NCI-H146 treated with DMSO at 0.1 percent for 48 hours (cell line): ENCODE data around the gene MAP3K2.

Experiments used
- DNase-seq: peaks from one replicate; lab custom pipeline; 2025; ENCODE audit not compliant: unreplicated experiment; lab: John Stamatoyannopoulos, UW

Gene MAP3K2

DNA sequence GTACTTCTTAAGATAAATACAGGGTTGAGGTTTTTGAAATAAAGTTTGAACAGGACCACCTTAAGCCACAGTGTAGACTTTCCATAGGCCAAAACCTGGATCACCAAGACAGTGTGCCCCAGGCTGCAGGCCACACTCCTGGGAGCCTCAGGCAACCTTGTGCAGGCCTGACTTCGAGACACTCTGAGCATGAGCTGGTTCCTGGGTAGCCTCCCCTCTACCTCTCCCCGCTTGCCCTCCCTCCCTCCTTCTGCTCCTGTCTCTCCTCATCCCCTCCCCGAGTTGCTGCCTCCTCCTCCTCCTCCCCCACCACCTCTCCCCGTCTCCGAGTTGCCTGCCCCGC lies 19.9 kb upstream of the MAP3K2 start:
- DNase-seq = no peak

DNA sequence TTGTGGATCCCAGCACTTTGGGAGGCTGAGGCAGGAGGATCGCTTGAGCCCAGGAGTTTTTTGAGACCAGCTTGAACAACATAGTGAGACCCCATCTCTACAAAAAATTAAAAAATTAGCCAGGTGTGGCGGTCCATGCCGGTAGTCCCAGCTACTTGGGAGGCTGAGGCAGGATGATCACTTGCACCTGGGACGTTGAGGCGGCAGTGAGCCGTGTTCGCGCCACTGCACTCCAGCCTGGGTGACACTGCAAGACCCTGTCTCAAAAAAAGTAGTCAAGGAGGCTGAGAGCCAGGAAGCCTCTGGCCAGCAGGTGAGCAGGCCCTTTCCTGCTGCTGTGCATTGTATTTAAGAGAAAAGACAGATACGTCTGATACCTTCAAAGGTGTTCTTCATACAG lies 19.3 kb upstream of the MAP3K2 start:
- DNase-seq = no peak

DNA sequence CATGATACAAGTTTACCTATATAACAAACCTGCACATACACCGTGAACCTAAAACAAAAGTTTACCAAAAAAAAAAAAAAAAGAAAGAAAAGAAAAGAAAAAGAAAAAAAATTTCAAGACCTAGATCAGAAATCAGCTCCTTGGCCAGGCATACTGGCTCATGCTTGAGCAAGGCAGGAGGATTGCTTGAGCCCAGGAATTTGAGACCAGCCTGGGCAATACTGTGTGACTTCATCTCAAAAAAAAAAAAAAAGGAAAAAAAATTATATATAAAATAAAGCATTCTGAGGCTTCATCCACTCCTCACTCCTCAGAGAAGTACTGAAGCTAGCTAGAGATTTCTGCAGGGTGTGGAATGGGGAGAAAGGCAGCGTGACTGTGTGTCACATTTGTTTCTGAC lies 18.7 kb upstream of the MAP3K2 start:
- DNase-seq = no peak

DNA sequence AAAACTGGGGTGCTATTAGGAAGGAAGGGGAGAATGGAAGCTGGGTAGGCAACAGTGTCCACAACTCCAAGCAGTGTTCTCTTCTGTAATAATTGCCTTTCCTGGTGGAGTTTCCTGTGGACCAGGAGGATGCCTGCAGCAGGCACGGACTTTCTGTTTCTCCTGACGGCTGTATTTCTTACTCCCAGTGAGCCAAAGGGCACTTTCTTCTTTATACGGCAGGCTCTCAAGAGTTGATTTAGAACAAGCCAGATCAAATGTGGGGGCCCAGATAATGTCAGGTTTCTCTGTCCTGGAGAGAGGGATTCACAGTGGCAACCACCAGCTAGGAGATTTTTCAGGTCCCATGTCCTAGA lies 17.5 kb upstream of the MAP3K2 start:
- DNase-seq = no peak

DNA sequence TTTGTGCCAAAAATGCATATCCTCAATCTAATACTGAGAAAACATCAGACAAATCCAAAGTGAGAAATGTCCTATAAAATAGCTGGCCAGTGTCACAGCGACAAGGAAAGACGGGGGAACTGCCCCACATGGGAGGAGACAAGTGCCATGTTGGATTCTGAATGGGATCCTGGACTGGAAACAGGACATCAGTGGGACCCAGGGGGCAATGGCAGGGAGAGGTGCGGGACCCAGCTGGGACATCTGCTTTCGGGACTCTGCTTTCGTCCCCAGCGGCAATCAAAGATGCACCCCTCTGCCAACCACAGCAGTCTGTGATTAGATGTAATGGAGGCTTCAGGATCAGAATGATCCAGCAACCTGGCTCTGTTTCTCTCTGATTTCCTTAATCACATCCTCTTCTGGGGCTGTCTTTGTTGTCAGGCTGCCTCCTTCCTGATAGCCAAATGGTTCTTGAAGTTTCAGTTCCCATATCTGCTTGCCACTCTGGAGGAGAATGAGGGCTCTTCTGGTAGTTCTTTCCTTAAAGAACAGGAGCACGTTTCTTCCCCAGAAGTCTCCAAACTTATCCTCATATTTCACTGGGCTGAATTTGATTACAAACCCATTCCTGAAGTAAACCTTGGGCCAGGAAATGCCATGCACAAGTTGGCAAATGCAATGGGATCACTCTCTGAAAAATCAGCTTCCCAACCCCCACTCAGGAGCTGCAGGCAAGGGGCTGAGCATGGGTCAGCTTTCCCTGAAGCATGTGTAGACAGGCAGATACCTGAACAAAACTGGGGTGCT lies 16.9 kb upstream of the MAP3K2 start:
- DNase-seq = no peak

DNA sequence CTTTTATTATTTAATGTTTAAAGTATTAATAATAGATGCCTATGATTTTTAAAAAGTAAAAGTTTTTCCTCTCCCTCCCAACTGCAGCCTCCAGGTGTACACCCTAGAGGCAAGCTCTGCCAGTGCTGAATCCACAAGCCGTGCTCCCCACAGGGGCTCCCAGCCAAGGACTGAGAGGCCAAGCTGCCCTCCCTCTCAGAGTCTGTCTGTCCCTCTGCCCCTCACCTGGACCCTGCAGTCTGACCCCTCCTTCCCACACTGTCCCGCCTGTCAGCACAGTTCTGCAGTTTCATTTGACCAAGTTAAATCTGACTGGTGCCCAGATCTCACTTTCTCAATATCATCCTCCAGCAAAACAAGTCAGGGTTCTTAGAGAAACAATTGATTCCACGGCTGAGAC lies 15.7 kb upstream of the MAP3K2 start:
- DNase-seq = no peak

DNA sequence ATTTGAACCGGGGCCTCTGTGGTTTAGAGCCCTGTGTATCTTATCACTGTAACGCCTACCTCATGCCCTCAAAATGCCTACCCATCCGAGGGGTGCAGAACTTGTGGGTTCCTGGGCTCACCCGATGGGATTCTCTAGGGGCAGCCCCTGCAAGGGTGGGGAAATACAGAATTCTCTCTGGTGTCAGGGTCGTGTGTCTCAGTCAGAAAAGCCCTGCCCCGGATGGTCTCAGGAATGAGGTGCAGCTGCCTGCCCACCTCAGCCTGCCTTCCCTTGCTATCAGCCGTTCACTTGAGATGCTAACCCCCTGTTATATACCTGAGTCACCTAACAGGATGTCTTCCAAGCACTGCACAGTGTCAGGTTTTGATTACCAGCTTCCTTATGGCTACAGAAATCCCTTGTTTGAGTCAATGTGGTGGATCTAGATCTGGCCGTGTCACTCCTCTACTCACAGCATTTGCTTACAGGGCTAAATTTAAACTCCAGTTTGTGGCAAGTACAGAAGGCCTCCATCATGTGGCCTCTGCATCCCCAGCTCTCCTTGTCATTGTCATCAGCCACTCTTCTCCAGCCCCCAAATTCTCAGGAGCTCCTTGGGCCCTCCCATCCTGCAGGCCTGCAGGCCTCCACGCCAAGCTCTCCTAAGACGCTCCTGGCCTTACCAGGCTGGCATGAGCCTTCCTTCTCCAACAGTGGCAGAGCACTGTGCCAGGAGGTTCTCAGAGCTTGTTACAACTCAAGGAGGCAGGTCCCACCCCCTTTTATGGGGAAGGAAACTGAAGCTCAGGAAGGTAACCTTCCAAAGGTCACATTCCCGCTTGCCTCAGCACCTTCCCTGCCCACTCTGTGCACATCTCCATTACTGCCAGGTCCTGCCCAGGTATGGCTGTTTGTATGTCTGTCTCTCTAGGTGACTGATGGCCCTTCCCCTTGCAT lies 14.3 kb upstream of the MAP3K2 start:
- no peak for DNase-seq

DNA sequence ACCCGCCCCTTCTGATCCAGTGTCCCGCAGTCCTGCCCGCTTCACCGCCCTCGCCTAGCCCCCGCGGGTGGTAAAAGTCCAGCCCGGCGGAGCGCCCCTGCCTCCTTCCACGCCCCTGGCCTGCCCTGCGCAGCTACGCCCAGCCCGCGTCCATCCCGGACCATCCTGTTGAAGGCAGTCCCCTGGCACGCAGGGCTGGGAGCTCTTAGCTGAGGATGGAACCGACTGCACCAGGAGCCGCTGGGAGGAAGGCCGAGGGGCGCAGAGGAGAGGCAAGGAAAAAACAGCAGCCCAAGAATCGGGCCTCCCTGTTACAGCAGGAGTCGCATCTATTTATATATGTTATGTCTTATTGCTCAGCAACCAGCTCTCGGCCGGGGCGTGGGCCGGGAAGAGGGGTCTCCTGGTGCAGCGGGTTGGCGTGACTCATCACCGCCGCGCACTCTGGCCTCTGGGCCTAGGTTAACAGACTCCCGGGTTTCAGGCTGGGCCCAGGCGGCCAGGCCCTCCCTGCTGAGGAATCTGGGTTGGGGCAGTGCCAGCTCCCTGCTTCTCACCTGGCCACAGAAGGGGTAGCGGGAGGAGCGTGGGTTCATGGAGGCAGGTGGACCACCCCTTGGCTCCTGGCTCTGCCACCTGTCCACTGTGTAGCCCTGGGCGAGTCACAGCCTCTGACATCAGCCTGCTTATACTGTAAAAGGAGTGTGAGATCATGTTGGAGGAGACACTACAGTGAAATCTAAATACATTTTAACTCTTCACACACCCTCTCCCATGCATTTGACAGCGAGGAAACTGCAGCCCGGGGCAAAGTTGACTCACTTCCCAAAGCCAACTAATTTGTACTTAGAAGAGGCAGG lies 13.4 kb upstream of the MAP3K2 start:
- no peak for DNase-seq

DNA sequence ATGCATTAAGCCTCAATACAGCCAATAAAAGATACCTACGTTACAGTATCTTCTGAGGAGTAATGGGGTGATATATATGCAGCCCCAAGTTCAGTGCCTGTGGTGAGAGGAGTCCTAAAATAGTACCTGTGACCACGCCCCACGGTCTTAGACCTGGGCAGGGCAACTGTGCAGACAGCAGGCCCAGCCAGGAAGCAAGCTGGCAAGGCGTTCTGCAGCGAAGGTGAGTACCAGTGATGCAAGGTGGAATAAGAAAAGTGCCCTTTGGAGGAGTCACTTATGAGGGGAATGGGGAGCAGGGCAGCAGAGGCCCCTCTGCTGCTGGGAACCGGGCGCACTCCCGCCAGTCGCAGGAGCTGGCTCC lies 12.7 kb upstream of the MAP3K2 start:
- DNase-seq = no peak

DNA sequence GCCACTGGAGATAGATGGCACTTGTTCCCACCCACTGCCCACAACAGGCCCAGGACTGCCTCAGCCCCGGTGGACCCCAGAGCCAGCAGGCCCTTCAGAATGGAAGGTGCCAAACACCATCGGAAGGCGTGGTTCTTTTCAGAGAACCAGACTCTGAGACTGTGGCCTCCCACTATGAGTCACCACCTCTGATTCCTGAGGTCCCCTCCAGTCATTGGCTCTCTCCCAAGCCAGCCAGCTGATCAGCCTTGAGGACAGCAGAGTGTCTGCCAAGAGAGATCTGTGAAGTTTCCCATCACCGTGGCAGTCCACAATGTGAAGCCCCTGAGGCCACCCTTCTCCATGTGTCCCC lies 10.4 kb upstream of the MAP3K2 start:
- no peak for DNase-seq

DNA sequence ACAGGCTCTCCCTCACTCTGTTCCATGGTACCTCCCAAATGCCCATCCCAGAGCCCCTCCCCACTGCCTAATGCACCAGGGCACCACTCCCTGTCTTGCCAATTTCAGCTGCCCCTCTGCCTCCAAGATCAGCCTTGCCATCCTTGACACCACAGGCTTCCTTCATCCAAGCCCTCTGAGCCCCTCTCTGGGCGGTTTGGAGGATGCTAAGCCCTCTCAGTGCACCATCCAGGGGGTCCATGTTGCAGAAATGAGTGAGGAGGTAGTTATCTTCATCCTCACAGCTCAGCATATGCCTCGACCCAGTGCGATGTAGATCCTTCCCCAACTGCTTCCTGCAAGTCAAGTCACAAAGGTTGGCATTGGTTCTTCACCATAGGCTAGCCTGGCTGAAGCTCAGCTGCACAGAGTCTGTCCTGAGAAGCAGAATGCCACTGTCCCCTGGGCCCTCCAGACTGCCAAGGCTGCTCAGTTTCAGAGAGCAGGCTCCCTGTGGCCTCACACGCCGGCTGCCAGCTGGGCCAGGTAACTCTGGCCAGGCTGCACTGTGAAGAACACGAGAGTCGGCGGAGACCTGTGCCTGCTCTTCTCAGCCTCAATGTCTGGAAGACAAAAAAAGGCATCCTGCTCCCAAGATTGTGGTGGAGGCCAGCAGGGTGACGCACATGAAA lies 9.9 kb upstream of the MAP3K2 start:
- DNase-seq = no peak

DNA sequence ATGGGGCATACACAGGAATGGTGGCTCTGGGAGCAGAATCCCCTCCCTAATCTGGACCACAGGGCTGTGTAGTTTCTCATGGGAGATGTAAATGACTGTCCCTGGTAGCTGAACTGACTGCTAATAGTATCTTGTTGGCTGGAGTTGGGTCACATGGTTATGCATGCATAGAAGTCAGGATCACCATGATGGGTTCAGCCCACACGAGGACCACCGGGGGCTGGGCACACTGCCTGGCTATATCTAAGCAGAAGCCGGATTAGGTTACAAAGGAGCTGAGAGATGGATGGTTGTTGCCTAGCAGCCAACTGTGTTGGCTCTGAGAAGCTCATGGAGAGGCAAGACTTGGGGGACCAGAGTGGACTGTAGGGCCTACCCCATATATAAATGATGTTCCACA lies 6.7 kb upstream of the MAP3K2 start:
- no peak for DNase-seq

DNA sequence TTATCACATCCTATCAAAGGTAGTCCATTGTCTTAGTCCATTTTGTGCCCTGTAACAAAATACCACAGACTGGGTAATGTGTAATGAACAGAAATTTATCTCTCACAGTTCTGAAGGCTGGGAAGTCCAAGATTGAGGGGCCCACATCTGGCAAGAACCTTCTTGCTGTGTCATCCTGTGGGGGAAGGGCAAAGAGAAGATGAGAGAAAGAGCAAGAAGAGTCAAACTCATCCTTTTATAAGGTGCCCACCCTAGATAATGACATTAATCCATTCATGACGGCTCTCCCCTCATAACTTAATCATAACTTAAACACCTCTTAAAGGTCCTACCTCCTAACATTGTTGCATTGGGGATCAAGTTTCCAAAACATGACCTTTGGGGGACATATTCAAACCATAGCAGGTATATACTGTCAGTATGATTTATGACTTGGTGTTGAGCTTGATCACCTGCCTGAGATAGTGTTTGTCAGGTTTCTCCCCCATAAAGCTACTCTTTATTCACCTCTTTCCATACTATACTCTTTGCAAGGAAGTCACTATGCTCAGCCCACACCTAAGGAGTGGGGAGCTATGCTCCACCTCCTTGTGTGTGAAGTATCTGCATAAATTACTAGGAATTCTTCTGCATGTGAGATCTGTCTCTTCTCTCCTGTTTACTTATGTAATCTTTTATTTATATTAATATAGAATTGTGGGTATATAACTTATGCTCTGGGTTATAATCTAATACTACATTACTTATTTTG lies 5.2 kb upstream of the MAP3K2 start:
- DNase-seq = no peak

DNA sequence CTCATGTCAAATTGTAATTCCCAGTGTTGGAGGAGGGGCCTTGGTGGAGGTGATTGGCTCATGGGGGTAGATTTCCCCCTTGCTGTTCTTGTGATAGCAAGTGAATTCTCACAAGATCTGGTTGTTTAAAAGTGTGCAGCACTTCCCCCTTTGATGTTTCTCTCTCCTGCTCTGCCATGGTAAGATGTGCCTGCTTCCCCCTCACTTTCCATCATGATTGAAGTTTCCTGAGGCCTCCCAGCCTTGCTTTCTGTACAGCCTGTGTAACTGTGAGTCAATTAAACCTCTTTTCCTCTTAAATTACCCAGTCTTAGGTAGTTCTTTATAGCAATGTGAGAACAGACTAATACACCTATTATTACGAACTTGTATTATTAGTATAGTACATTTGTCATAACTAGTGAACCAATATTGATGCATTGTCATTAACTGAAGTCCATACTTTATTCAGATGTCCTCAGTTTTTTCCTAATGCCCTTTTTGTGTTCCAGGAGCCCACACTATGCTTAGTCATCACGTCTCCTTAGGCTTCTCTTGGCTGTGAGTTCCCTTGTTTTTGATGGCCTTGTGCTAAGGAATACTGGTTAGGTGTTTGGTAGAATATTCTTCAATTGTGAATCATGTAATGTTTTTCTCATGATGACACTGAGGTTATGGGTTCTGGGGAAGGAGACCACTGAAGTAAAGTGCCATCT lies 4.5 kb upstream of the MAP3K2 start:
- DNase-seq = no peak

DNA sequence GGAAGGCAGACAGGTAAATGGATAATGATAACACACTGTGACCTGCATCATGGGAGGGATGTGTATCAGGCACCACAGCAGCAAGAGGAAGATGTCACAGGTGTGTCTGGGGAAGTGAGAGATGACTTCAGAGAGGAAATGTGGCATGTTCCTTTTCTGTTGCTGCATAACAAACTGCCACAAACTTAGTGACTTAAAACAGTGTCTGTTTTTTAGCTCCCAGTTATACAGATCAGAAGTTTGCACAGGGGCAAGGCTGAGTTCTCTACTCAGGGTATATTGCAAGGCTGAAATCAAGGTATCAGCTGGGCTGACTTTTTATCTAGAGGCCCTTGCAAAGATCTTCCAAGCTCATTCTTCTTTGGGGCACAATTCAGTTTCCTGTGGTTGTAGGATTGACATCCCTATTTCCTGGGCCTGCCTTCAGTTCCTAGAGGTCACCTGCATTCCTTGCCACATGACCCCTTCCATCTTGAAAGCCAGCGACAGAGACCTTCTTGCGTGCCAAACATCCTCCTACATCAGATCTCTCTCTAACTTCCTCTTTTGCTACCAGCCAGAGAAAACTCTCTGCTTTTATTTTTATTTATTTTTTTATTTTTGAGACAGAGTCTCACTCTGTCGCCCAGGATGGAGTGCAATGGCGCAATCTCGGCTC lies 2.1 kb upstream of the MAP3K2 start:
- no peak for DNase-seq

DNA sequence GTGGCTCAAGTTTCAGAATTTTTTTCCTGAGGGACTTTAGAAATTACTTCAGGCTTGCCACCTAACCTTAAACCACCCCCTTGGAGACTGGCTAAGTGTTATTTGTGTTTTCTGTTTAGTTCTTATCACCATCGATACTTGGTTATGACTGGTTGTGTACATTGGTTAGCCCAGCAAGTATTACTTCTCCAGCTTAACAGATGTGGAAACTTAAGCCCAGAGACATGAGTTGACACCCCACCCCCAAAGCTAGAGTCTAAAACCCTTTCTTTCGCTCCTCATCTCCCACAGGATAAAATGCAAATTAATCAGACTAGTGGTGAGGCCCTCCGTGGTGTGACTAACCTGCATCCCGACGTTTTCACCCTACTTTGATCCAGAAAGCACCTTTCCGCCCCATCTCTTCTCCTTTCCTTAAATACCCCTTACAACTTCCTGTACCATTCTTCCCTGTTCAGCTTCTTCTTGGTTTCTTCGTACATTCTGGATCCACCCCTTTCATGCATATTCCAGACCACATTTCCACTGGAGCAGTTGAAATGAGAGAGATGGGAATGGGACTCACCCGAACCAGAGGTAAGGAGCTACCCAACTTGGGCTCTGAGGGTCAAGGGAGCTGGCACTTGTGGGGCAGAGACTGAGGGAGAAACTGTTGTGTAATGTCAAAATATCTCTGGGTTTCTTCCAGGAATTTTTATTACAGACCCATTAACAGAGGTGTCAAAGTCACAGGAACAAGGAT lies 819 bp upstream of the MAP3K2 start:
- no peak for DNase-seq

DNA sequence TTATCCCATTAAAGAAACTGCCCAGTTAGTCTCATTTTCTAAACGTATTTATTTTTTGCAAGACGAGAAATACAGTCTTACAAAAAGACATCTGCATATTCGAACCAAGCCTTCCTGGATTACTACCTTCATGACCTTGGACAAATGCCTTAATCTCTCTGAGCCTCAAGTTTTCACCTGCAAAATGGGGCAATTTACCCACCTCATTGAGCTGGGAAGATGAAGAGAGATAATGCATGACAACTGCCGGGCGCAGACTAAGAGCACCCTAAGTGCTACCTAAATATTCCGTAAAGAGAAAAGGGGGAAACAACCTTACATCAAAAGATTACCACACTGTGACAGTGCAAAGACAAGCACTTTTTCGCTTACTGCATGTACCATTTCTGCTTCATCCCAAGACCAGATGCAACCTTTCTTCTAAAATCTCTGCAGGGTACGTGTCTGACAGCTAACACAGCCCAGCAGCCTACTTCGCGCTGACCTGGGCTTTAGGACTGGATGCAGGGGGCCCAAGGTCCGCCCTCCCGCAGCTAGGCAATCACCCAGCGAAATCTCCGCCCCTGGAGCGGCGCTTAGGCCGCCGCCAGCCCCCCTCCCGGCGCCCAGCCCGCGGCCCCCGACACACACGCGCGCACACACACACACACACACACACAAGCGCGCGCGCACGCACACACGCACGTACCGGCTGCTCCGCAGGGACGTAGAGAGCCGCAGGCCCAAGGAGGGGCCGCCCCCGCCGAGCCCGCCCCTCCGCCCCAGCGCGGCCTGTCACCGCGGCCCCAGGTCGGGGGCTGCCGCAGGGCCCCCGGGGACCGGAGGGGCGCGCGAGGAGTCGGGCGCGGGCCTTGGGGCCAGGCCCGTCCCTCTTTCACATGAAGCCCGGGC lies 766 bp downstream of the MAP3K2 start:
- DNase-seq = peak; percentile 76

DNA sequence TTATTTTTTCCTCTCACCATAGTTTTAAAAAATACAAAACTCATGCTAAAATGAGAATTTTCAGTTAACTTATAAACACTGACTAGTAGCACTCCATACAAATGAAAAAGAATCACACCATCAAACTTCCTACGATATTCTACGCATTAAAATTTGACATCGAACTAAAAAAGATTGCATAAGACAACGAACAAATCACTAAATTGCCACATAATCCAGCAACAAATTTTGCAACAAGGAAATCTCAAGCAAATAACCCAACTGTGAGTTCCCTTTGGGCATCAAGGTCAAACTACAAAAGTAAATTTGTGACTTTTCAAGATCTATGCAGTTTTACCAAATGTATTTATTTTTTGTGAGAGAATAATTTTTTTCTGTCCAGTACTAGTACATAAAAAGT lies 1.5 kb downstream of the MAP3K2 start:
- DNase-seq = no peak
